Loucy (cell line): ENCODE measurements around the gene PLCG2.
"Not testable (repeated sequence)": the region's sequence is repeated elsewhere in the genome, so short reads cannot be mapped to it uniquely, and the experiment has no call there.

ENCODE experiments used
- H2AFZ ChIP-seq: fragments of 200-600 bp; sonication (generic); 2 replicates; pipeline ENCODE4 v1.6.0; 2016; ENCODE audit warnings: antibody characterized with exemption, mild to moderate bottlenecking, low read length, moderate library complexity
- H3F3A ChIP-seq: fragments of 200-600 bp; 2 replicates; pipeline ENCODE4 v1.6.0; 2016; ENCODE audit warnings: antibody characterized with exemption, low read depth, mild to moderate bottlenecking
- H3K27me3 ChIP-seq: fragments of 200-600 bp; sonication (generic); 2 replicates; pipeline ENCODE4 v1.6.1; 2014; ENCODE audit warnings: low read length, mild to moderate bottlenecking; ENCODE audit not compliant: insufficient read depth, poor library complexity, severe bottlenecking
- H3K36me3 ChIP-seq: fragments of 200-600 bp; sonication (generic); 2 replicates; pipeline ENCODE4 v1.6.1; 2016; ENCODE audit warnings: low read length; ENCODE audit not compliant: insufficient read depth
- H3K4me1 ChIP-seq: fragments of 200-600 bp; sonication (generic); 2 replicates; pipeline ENCODE4 v1.5.1; 2014; ENCODE audit warnings: low read length, mild to moderate bottlenecking; ENCODE audit not compliant: insufficient read depth, poor library complexity, severe bottlenecking
- H3K4me2 ChIP-seq: fragments of 200-600 bp; sonication (generic); 2 replicates; pipeline ENCODE4 v1.6.0; 2014; ENCODE audit warnings: antibody characterized with exemption, low read length, low read depth, mild to moderate bottlenecking; ENCODE audit not compliant: poor library complexity, severe bottlenecking
- H3K4me3 ChIP-seq: fragments of 200-600 bp; sonication (generic); 2 replicates; pipeline ENCODE4 v1.5.1; 2014; ENCODE audit warnings: low read length, mild to moderate bottlenecking, mixed read lengths; ENCODE audit not compliant: poor library complexity, severe bottlenecking
- H3K79me2 ChIP-seq: fragments of 200-600 bp; sonication (generic); 2 replicates; pipeline ENCODE4 v1.6.1; 2014; ENCODE audit warnings: low read length; ENCODE audit not compliant: insufficient read depth
- H3K9ac ChIP-seq: fragments of 200-600 bp; sonication (generic); 2 replicates; pipeline ENCODE4 v1.6.0; 2014; ENCODE audit warnings: mild to moderate bottlenecking, low read depth, low read length, moderate library complexity; ENCODE audit not compliant: poor library complexity, severe bottlenecking
- H3K9me2 ChIP-seq: fragments of 200-600 bp; sonication (generic); replicated peaks from 2 replicates; pipeline ENCODE4 v1.6.1; 2016; ENCODE audit warnings: low read depth, low read length, mixed read lengths
- H3K9me3 ChIP-seq: fragments of 200-600 bp; sonication (generic); 2 replicates; pipeline ENCODE4 v1.6.1; 2014; ENCODE audit warnings: mild to moderate bottlenecking, antibody characterized with exemption, low read length, low read depth; ENCODE audit not compliant: insufficient read depth
- H4K20me1 ChIP-seq: fragments of 200-600 bp; sonication (generic); 2 replicates; pipeline ENCODE4 v1.6.0; 2014; ENCODE audit warnings: antibody characterized with exemption, low read length, mild to moderate bottlenecking; ENCODE audit not compliant: insufficient read depth, poor library complexity, severe bottlenecking
- CTCF ChIP-seq: fragments of 200-600 bp; sonication (generic); conservative IDR thresholded peaks from 2 replicates; pipeline ENCODE4 v1.5.1; 2014; ENCODE audit warnings: mild to moderate bottlenecking, antibody characterized with exemption, low read length
- EZH2phosphoT487 ChIP-seq: fragments of 200-600 bp; IDR thresholded peaks from 2 replicates; pipeline ENCODE4 v1.6.1; 2018; ENCODE audit warnings: antibody characterized with exemption, mild to moderate bottlenecking, moderate library complexity, borderline replicate concordance

Gene PLCG2

GRCh38 chr16:81739503-81739902 is 39.6 kb upstream of the PLCG2 start:
- no peaks in the 10 kb centered on the region for H3K36me3 ChIP-seq
- H3K27me3 ChIP-seq = no peaks in the 10 kb centered on the region
- H3K79me2 ChIP-seq = no peaks in the 10 kb centered on the region
- no peak overlapping the region for H2AFZ ChIP-seq
- H3K9me3 ChIP-seq = no peaks in the 10 kb centered on the region
- H3K4me3 ChIP-seq = no peak overlapping the region
- H3K9ac ChIP-seq = no peak overlapping the region
- H3F3A ChIP-seq = no peaks in the 10 kb centered on the region
- no peak overlapping the region for H3K4me2 ChIP-seq
- TF ChIP-seq EZH2phosphoT487 = no peak
- no peak for TF ChIP-seq CTCF
- H3K4me1 ChIP-seq = peaks cover 16% of the 10 kb centered on the region
- H3K9me2 ChIP-seq = no peaks in the 10 kb centered on the region
- H4K20me1 ChIP-seq = no peaks in the 10 kb centered on the region

GRCh38 chr16:81740169-81740568 is 38.9 kb upstream of the PLCG2 start:
- Histone ChIP-seq H3K79me2 (no peaks in the 10 kb centered on the region), H4K20me1 (no peaks in the 10 kb centered on the region), H3K9me2 (no peaks in the 10 kb centered on the region), H3K27me3 (no peaks in the 10 kb centered on the region), H2AFZ (no peak overlapping the region), H3K4me3 (no peak overlapping the region), H3F3A (no peaks in the 10 kb centered on the region), H3K36me3 (no peaks in the 10 kb centered on the region), H3K4me1 (peaks cover 16% of the 10 kb centered on the region), H3K9me3 (no peaks in the 10 kb centered on the region), H3K4me2 (peak overlapping the region; percentile 13), H3K9ac (no peak overlapping the region)
- no peak for TF ChIP-seq EZH2phosphoT487
- TF ChIP-seq CTCF = no peak

- H3K9me2 ChIP-seq, H3K4me2 ChIP-seq, H3K4me3 ChIP-seq, H2AFZ ChIP-seq, H4K20me1 ChIP-seq, H3K36me3 ChIP-seq, H3F3A ChIP-seq, H3K27me3 ChIP-seq, H3K79me2 ChIP-seq, H3K9ac ChIP-seq, H3K9me3 ChIP-seq: not testable (repeated sequence)
- peaks cover 17% of the 10 kb centered on the region for H3K4me1 ChIP-seq
Measured at GRCh38 chr16:81741430-81741770, 37.7 kb upstream of the PLCG2 start.

GRCh38 chr16:81744385-81744784 is 34.7 kb upstream of the PLCG2 start:
- no peak overlapping the region for H3K4me2 ChIP-seq
- H3K4me3 ChIP-seq = no peak overlapping the region
- no peaks in the 10 kb centered on the region for H3K9me3 ChIP-seq
- H3K9ac ChIP-seq = no peak overlapping the region
- no peaks in the 10 kb centered on the region for H3K79me2 ChIP-seq
- H3F3A ChIP-seq = no peaks in the 10 kb centered on the region
- no peaks in the 10 kb centered on the region for H3K27me3 ChIP-seq
- TF ChIP-seq EZH2phosphoT487 = no peak
- H2AFZ ChIP-seq = no peak overlapping the region
- H3K36me3 ChIP-seq = no peaks in the 10 kb centered on the region
- H4K20me1 ChIP-seq = no peaks in the 10 kb centered on the region
- peaks cover 23% of the 10 kb centered on the region for H3K4me1 ChIP-seq
- H3K9me2 ChIP-seq = no peaks in the 10 kb centered on the region
